ENCODE measurements around the gene ZNF439. TPM values are rescaled to one million over a fixed set of nuclear protein-coding genes. Genes with fewer than 3 reads are reported as not detected.
"Not testable (repeated sequence)": the region's sequence is repeated elsewhere in the genome, so short reads cannot be mapped to it uniquely, and the experiment has no call there.

The ZNF439 gene
- total and polyA plus RNA-seq, 2 donors (not counting 1 experiment from before 2014, with no cell fraction given): 3.1 to 9.4 TPM

- Histone ChIP-seq H3K4me2 (ENCODE audit: extremely low read depth, insufficient read depth, low read length) (no peak overlapping the region), H3K9ac (ENCODE audit: insufficient read depth, low read length) (no peak overlapping the region), H3K4me1 (ENCODE audit: control insufficient read depth, extremely low read depth, insufficient read depth, low read length) (no peaks in the 10 kb centered on the region), H3K9me3 (ENCODE audit: control insufficient read depth, insufficient read depth, low read depth, low read length) (peaks cover 3% of the 10 kb centered on the region), H3K27me3 (ENCODE audit: control insufficient read depth, insufficient read depth, low read length) (no peaks in the 10 kb centered on the region), H3K36me3 (ENCODE audit: control insufficient read depth, insufficient read depth, low read length) (no peaks in the 10 kb centered on the region), H3K27ac (ENCODE audit: insufficient read depth, low read length) (no peak overlapping the region), H3K79me2 (ENCODE audit: control insufficient read depth, insufficient read depth, low read length) (no peaks in the 10 kb centered on the region), H2AFZ (ENCODE audit: low read length) (no peak overlapping the region), H3K4me3 (replicated peaks in 1 of 4; ENCODE audit: control extremely low read depth in 1 of 4, insufficient read depth in 1 of 4, low read depth in 3 of 4, low read length in 4 of 4) (no peak overlapping the region), H4K20me1 (ENCODE audit: control insufficient read depth, extremely low read depth, insufficient read depth, low read length) (no peaks in the 10 kb centered on the region)
- no peak for TF ChIP-seq CTCF (conservative IDR thresholded peaks at IDR 0.05 in 1 of 2, IDR thresholded peaks at IDR 0.05 in 1 of 2; ENCODE audit: low read depth in 1 of 2, low read length in 2 of 2)
- no peak for TF ChIP-seq EZH2 (IDR thresholded peaks at IDR 0.05; ENCODE audit: low read length, missing control alignments)
- DNase-seq (ENCODE audit: low read depth in 2 of 2): no peak
Observed at GRCh38 chr19:11872624-11873023, 24.1 kb downstream of the ZNF439 start.

GRCh38 chr19:11873762-11874161, 25.2 kb downstream of the ZNF439 start:
- no peaks in the 10 kb centered on the region for H4K20me1 ChIP-seq (ENCODE audit: control insufficient read depth, extremely low read depth, insufficient read depth, low read length)
- no peaks in the 10 kb centered on the region for H3K4me1 ChIP-seq (ENCODE audit: control insufficient read depth, extremely low read depth, insufficient read depth, low read length)
- H3K79me2 ChIP-seq (ENCODE audit: control insufficient read depth, insufficient read depth, low read length): no peaks in the 10 kb centered on the region
- no peaks in the 10 kb centered on the region for H3K27me3 ChIP-seq (ENCODE audit: control insufficient read depth, insufficient read depth, low read length)
- H3K4me3 ChIP-seq (replicated peaks in 1 of 4; ENCODE audit: control extremely low read depth in 1 of 4, insufficient read depth in 1 of 4, low read depth in 3 of 4, low read length in 4 of 4): no peak overlapping the region
- H3K9ac ChIP-seq (ENCODE audit: insufficient read depth, low read length): no peak overlapping the region
- H2AFZ ChIP-seq (ENCODE audit: low read length): no peak overlapping the region
- no peak for TF ChIP-seq EZH2 (IDR thresholded peaks at IDR 0.05; ENCODE audit: low read length, missing control alignments)
- no peak for TF ChIP-seq CTCF (conservative IDR thresholded peaks at IDR 0.05 in 1 of 2, IDR thresholded peaks at IDR 0.05 in 1 of 2; ENCODE audit: low read depth in 1 of 2, low read length in 2 of 2)
- no peak overlapping the region for H3K4me2 ChIP-seq (ENCODE audit: extremely low read depth, insufficient read depth, low read length)
- H3K9me3 ChIP-seq (ENCODE audit: control insufficient read depth, insufficient read depth, low read depth, low read length): no peaks in the 10 kb centered on the region
- DNase-seq (ENCODE audit: low read depth in 2 of 2): no peak
- no peak overlapping the region for H3K27ac ChIP-seq (ENCODE audit: insufficient read depth, low read length)
- H3K36me3 ChIP-seq (ENCODE audit: control insufficient read depth, insufficient read depth, low read length): no peaks in the 10 kb centered on the region

- H2AFZ ChIP-seq (ENCODE audit: low read length); H3K27ac ChIP-seq (ENCODE audit: insufficient read depth, low read length); H3K4me2 ChIP-seq (ENCODE audit: extremely low read depth, insufficient read depth, low read length); H4K20me1 ChIP-seq (ENCODE audit: control insufficient read depth, extremely low read depth, insufficient read depth, low read length); H3K4me1 ChIP-seq (ENCODE audit: control insufficient read depth, extremely low read depth, insufficient read depth, low read length); H3K36me3 ChIP-seq (ENCODE audit: control insufficient read depth, insufficient read depth, low read length); H3K4me3 ChIP-seq (replicated peaks in 1 of 4; ENCODE audit: control extremely low read depth in 1 of 4, insufficient read depth in 1 of 4, low read depth in 3 of 4, low read length in 4 of 4); H3K27me3 ChIP-seq (ENCODE audit: control insufficient read depth, insufficient read depth, low read length); H3K9me3 ChIP-seq (ENCODE audit: control insufficient read depth, insufficient read depth, low read depth, low read length); H3K9ac ChIP-seq (ENCODE audit: insufficient read depth, low read length); H3K79me2 ChIP-seq (ENCODE audit: control insufficient read depth, insufficient read depth, low read length): not testable (repeated sequence)
- TF ChIP-seq CTCF (conservative IDR thresholded peaks at IDR 0.05 in 1 of 2, IDR thresholded peaks at IDR 0.05 in 1 of 2; ENCODE audit: low read depth in 1 of 2, low read length in 2 of 2): peak in 1 of 2 donors; percentile 22
- peak in 1 of 2 donors; percentile 6 for DNase-seq (ENCODE audit: low read depth in 2 of 2)
Observed at GRCh38 chr19:11879687-11880266, 31.3 kb downstream of the ZNF439 start.
